ENCODE measurements around the gene SRSF9. TPM values are rescaled to one million over a fixed set of nuclear protein-coding genes. Genes with fewer than 3 reads are reported as not detected.

Gene SRSF9
- polyA plus RNA-seq, 1 experiment = 154 TPM

DNA sequence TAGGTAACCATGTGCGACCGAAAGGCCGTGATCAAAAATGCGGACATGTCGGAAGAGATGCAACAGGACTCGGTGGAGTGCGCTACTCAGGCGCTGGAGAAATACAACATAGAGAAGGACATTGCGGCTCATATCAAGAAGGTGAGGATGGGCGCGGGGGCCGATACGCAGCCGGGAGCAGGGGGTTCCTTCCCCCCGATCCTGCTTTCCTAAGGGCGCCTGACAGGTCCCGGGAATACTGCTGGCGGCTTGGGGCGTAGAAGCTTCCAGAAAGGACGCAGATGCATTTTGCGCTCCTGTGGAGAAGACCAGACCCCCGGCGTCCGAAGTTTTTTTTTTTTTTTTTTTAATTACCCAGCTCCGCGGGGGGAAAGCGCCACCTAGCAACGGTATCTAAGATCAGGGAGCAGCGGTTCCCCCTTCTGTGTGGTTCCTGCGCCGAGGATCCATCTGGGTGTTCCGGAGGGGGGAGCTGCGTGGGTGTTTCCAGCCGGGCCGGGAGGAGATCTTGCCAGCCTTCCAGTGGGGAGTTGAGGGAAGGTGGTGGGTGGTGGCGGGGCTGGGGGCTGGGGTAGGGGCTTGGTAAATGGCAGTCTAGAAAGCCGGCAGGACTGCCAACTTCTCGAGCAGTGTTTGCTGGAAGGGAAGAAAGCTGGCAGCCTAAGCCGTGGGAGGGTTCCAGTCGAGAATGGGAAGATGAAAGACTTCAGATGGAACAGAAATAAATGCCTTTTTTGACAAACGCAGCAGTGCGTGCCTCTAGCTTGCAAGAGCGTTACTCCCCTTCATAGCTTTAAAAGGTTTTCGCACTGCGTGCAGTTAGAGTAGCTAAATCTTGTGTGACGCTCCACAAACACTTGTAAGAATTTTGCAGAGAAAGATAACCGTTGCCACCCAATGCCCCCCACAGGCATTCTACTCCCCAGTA lies 27.1 kb upstream of the SRSF9 start:
- Histone ChIP-seq H3K27me3 (ENCODE audit: control insufficient read depth, insufficient read depth, low read length) (no peaks in the 10 kb centered on the region), H3K4me3 (ENCODE audit: low read depth, low read length) (peak overlapping the region; percentile 87), H3K27ac (ENCODE audit: low read depth, low read length) (peak overlapping the region; percentile 39), H3K9me3 (ENCODE audit: control insufficient read depth, insufficient read depth, low read length) (no peaks in the 10 kb centered on the region)
- CTCF ChIA-PET = interaction anchor here (0.6 to 2.0 kb wide), 7 partner anchors 11 to 194 kb away, joined by 3 to 10 read pairs (median 4); partner anchors contain the start of genes SIRT4 and SRSF9
- DNase-seq (ENCODE audit: low read depth, low spot score) = no peak
- no peak for TF ChIP-seq CTCF (IDR thresholded peaks at IDR 0.05; ENCODE audit: low read depth, low read length)
- POLR2A ChIA-PET = interaction anchor here (0.6 to 1.9 kb wide), 17 partner anchors 11 to 1504 kb away, joined by 3 to 10 read pairs (median 4); partner anchors contain the start of genes COQ5 and POP5

- ChIA-PET POLR2A (interaction anchor here (0.5 to 1.9 kb wide), 12 partner anchors 10 to 811 kb away, joined by 3 to 10 read pairs (median 4); partner anchors contain the start of genes COQ5 and POP5), CTCF (interaction anchor here (0.7 to 2.0 kb wide), 5 partner anchors 10 to 194 kb away, joined by 3 to 10 read pairs (median 3); partner anchors contain the start of gene SIRT4)
- Histone ChIP-seq H3K27ac (ENCODE audit: low read depth, low read length) (peak within 1 kb of the TSS; percentile 39), H3K4me3 (ENCODE audit: low read depth, low read length) (peak within 1 kb of the TSS; percentile 87), H3K27me3 (ENCODE audit: control insufficient read depth, insufficient read depth, low read length) (no peaks in the 10 kb centered on the region), H3K9me3 (ENCODE audit: control insufficient read depth, insufficient read depth, low read length) (no peaks in the 10 kb centered on the region)
- no peak for TF ChIP-seq CTCF (IDR thresholded peaks at IDR 0.05; ENCODE audit: low read depth, low read length)
- peak; percentile 91 for DNase-seq (ENCODE audit: low read depth, low spot score)
Observed at GRCh38 chr12:120495731-120496412, 26.3 kb upstream of the SRSF9 start, which contains the start of gene DYNLL1. Gene DYNLL1 (plus strand): TSS chr12:120496113. CDS start chr12:120496422, 309 bp downstream.

GRCh38 chr12:120495186-120495730 lies 25.7 kb upstream of the SRSF9 start:
- Histone ChIP-seq H3K4me3 (ENCODE audit: low read depth, low read length) (peak overlapping the region; percentile 64), H3K9me3 (ENCODE audit: control insufficient read depth, insufficient read depth, low read length) (no peaks in the 10 kb centered on the region), H3K27me3 (ENCODE audit: control insufficient read depth, insufficient read depth, low read length) (no peaks in the 10 kb centered on the region), H3K27ac (ENCODE audit: low read depth, low read length) (no peak overlapping the region)
- TF ChIP-seq CTCF (IDR thresholded peaks at IDR 0.05; ENCODE audit: low read depth, low read length) = no peak
- DNase-seq (ENCODE audit: low read depth, low spot score) = no peak
- CTCF ChIA-PET = interaction anchor here (0.6 to 2.0 kb wide), 4 partner anchors 26 to 193 kb away, joined by 3 to 10 read pairs (median 4); partner anchors contain the start of genes SIRT4 and SRSF9
- POLR2A ChIA-PET = interaction anchor here (0.5 to 1.9 kb wide), 8 partner anchors 12 to 812 kb away, joined by 3 to 10 read pairs (median 4); partner anchors contain the start of gene COQ5

DNA sequence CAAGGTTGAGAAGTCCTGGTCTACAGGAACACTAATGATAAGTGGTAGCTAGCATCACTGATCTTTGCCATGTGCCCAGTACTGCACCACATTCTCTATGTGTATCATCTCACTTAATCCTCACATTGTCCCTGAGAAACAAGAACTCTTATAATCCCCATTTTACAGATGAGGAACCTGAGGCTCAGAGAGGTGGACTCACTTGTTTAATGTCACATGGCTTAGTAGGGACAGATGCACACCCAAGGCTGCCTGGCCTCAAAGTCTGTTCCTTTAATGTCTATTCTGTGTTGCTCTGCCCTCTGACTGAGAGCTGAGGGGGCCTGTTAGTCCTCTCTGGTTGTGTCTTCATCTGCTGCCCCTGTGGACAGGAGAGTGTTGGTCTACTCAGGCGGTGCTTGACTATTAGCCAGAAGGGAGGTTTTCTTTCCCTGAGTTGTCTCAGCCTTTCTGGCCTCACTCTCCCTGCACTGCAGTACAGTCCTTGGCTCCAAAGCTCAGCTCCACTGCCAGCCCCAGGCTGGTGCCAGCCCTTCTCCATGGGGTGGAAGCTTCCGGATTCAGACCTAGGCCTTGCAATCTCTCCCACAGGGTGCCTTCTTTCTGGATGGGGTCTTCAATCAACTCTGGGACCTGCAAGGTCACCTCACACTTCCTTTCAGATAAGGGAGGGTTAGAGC lies 21.4 kb upstream of the SRSF9 start:
- ChIA-PET CTCF (interaction anchor here (0.7 kb wide), 1 partner anchor 21 kb away, joined by 3 read pairs; no protein-coding TSS in a partner anchor), POLR2A (no interaction called here)
- no peak for DNase-seq (ENCODE audit: low read depth, low spot score)

More for the DNA sequence above, 21.4 kb upstream of the SRSF9 start:
- H3K9me3 ChIP-seq (ENCODE audit: control insufficient read depth, insufficient read depth, low read length) = no peaks in the 10 kb centered on the region
- no peaks in the 10 kb centered on the region for H3K27me3 ChIP-seq (ENCODE audit: control insufficient read depth, insufficient read depth, low read length)
- H3K4me3 ChIP-seq (ENCODE audit: low read depth, low read length) = no peak overlapping the region
- H3K27ac ChIP-seq (ENCODE audit: low read depth, low read length) = no peak overlapping the region
- TF ChIP-seq CTCF (IDR thresholded peaks at IDR 0.05; ENCODE audit: low read depth, low read length) = no peak
